ENCODE results near the gene DERL2.

DNA sequence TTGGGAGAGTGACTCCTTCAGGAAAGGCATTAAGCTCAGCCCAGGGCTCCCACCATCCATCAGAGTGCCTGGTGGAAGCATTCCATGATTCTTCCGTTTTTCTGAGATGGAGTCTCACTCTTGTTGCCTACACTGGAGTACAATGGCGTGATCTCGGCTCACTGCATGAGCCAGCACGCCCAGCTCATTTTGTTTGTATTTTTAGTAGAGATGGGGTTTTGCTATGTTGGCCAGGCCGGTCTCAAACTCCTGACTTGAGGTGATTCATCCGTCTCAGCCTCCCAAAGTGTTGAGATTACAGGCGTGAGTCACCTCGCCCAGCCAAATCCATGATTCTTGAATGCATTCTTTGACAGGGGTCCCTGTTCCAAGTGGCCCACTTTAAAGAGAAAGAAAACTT is 23.5 kb upstream of the DERL2 start:
- TF ChIP-seq CTCF (IDR thresholded peaks at IDR 0.05) (no peak), POLR2AphosphoS5 (IDR thresholded peaks at IDR 0.05) (no peak)
